HCT116 (cell line): ENCODE data around the gene MAP3K20.

Experiments
- TF ChIP-seq, protein P1 (sequence below): IDR thresholded peaks from 2 replicates; pipeline ENCODE4 v1.6.1; 2012; ENCODE audit warnings: low read depth
- TF ChIP-seq, protein P2 (sequence below), 3 experiments: fragments of 200-600 bp in 1 of 3; sonication (generic) in 1 of 3; IDR thresholded peaks in 2 of 3; conservative IDR thresholded peaks in 1 of 3; 2 replicates each; pipeline ENCODE4 v1.5.1; 2012 to 2017; ENCODE audit warnings: low read depth in 2 of 3, low read length in 2 of 3, antibody characterized with exemption in 1 of 3, borderline replicate concordance in 1 of 3, control low read depth in 1 of 3, mild to moderate bottlenecking in 1 of 3, mixed read lengths in 1 of 3, mixed run types in 1 of 3, moderate library complexity in 1 of 3; ENCODE audit not compliant: insufficient read depth in 1 of 3

DNA sequence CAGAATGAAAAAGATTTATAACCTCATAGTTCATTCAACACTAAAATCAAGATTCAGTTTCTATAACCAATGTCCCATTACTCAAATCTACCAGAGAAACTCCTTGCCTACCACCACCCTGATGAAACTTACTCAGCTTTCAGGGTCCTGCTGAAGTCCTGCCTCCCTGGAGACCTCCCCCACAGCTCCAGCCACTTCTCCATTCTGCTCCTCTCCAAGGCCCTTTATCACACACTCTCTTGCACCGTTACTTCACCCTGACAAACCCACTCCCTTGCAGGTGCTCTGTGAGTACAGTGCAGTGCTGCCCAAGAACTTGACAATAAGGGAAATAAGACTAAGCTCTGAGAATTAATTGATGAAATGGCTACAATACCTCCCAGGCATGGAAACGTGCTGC lies 195.5 kb downstream of the MAP3K20 start:
- TF ChIP-seq, protein P1, sequence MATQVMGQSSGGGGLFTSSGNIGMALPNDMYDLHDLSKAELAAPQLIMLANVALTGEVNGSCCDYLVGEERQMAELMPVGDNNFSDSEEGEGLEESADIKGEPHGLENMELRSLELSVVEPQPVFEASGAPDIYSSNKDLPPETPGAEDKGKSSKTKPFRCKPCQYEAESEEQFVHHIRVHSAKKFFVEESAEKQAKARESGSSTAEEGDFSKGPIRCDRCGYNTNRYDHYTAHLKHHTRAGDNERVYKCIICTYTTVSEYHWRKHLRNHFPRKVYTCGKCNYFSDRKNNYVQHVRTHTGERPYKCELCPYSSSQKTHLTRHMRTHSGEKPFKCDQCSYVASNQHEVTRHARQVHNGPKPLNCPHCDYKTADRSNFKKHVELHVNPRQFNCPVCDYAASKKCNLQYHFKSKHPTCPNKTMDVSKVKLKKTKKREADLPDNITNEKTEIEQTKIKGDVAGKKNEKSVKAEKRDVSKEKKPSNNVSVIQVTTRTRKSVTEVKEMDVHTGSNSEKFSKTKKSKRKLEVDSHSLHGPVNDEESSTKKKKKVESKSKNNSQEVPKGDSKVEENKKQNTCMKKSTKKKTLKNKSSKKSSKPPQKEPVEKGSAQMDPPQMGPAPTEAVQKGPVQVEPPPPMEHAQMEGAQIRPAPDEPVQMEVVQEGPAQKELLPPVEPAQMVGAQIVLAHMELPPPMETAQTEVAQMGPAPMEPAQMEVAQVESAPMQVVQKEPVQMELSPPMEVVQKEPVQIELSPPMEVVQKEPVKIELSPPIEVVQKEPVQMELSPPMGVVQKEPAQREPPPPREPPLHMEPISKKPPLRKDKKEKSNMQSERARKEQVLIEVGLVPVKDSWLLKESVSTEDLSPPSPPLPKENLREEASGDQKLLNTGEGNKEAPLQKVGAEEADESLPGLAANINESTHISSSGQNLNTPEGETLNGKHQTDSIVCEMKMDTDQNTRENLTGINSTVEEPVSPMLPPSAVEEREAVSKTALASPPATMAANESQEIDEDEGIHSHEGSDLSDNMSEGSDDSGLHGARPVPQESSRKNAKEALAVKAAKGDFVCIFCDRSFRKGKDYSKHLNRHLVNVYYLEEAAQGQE, result no peak
- TF ChIP-seq, protein P2, sequence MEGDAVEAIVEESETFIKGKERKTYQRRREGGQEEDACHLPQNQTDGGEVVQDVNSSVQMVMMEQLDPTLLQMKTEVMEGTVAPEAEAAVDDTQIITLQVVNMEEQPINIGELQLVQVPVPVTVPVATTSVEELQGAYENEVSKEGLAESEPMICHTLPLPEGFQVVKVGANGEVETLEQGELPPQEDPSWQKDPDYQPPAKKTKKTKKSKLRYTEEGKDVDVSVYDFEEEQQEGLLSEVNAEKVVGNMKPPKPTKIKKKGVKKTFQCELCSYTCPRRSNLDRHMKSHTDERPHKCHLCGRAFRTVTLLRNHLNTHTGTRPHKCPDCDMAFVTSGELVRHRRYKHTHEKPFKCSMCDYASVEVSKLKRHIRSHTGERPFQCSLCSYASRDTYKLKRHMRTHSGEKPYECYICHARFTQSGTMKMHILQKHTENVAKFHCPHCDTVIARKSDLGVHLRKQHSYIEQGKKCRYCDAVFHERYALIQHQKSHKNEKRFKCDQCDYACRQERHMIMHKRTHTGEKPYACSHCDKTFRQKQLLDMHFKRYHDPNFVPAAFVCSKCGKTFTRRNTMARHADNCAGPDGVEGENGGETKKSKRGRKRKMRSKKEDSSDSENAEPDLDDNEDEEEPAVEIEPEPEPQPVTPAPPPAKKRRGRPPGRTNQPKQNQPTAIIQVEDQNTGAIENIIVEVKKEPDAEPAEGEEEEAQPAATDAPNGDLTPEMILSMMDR (IDR thresholded peaks at IDR 0.05 in 2 of 3, conservative IDR thresholded peaks at IDR 0.05 in 1 of 3; ENCODE audit: borderline replicate concordance in 1 of 3, insufficient read depth in 1 of 3, low read depth in 2 of 3, low read length in 2 of 3), result no peak
